Lung (tissue), 12 donors: ENCODE data around the gene SLX4. TPM values are rescaled to one million over a fixed set of nuclear protein-coding genes. Genes with fewer than 3 reads are reported as not detected.

Experiments used
- ATAC-seq: fragments of 200-7000 bp; cut with Tn5 transposase; one replicate; pipeline ENCODE4 v1.9.1; 2020; ENCODE audit warnings: moderate number of reproducible peaks; ENCODE audit not compliant: insufficient read depth, low FRiP score
- DNase-seq, 3 donors: peaks; one replicate each; pipeline ENCODE4 v3.0.0-alpha.2; 2013 to 2017
- H3K27ac ChIP-seq, 2 donors: one replicate each; pipeline ENCODE4 v1.5.1; 2013; ENCODE audit warnings: mild to moderate bottlenecking in 2 of 2, moderate library complexity in 2 of 2, control low read depth in 1 of 2, inconsistent platforms in 1 of 2, low read depth in 1 of 2, low read length in 1 of 2
- H3K27me3 ChIP-seq, 3 donors: one replicate each; pipeline ENCODE4 v1.5.1; 2013; ENCODE audit warnings: low read length in 2 of 3; ENCODE audit not compliant: control insufficient read depth in 3 of 3, insufficient read depth in 3 of 3
- H3K36me3 ChIP-seq, 4 donors: one replicate each; pipeline ENCODE4 v1.5.1; 2013; ENCODE audit warnings: low read length in 4 of 4, mild to moderate bottlenecking in 1 of 4, moderate library complexity in 1 of 4; ENCODE audit not compliant: control insufficient read depth in 4 of 4, insufficient read depth in 4 of 4
- H3K4me1 ChIP-seq, 5 donors: one replicate each; pipeline ENCODE4 v1.5.1; 2013; ENCODE audit warnings: low read length in 5 of 5, mild to moderate bottlenecking in 2 of 5, moderate library complexity in 1 of 5; ENCODE audit not compliant: control insufficient read depth in 5 of 5, insufficient read depth in 5 of 5
- H3K4me3 ChIP-seq: one replicate; pipeline ENCODE4 v1.5.1; 2013; ENCODE audit warnings: mild to moderate bottlenecking, control low read depth, moderate library complexity
- H3K9ac ChIP-seq, 2 donors: one replicate each; pipeline ENCODE4 v1.5.1; 2013; ENCODE audit warnings: low read length in 2 of 2, control low read depth in 1 of 2; ENCODE audit not compliant: insufficient read depth in 1 of 2
- H3K9me3 ChIP-seq, 4 donors: one replicate each; pipeline ENCODE4 v1.5.1; 2013; ENCODE audit warnings: low read length in 3 of 4, mild to moderate bottlenecking in 1 of 4, moderate library complexity in 1 of 4; ENCODE audit not compliant: control insufficient read depth in 4 of 4, insufficient read depth in 3 of 4
- WGBS, 2 donors: extraction: QIAGEN DNeasy Blood & Tissue Kit; methylation state at CpG; one replicate each; pipeline ENCODE4 v1.1.7; 2013; 5-methylcytosine and 5-hydroxymethylcytosine counted together
- polyA plus RNA-seq, 2 donors: library from polyadenylated mRNA; stranded (reverse); fragments of 200-250 nt; gene quantifications; one replicate each; pipeline ENCODE4 v1.2.1, GENCODE V29; 2013
- total RNA-seq, 2 donors: library from RNA; depleted of rRNA in 1 of 2; stranded (reverse); fragments of >200 nt in 1 of 2; gene quantifications; one replicate each; pipeline ENCODE4 v1.2.1, GENCODE V29; 2014 to 2021
- TF ChIP-seq, protein P1 (sequence below): IDR thresholded peaks from 2 replicates; pipeline ENCODE4 v1.5.1; 2012; ENCODE audit warnings: mild to moderate bottlenecking; ENCODE audit errors: control extremely low read depth, extremely low read depth
- donor health status: control.
- donor health status: control.
- donor health status: Bipolar disorder and iron deficiency.
- donor health status: healthy.
- donor health status: DM: yes; HTN: yes; CAD: no.

SLX4 gene
- total and polyA plus RNA-seq, 4 donors = 2.4 to 7.0 (median 3.7) TPM

DNA sequence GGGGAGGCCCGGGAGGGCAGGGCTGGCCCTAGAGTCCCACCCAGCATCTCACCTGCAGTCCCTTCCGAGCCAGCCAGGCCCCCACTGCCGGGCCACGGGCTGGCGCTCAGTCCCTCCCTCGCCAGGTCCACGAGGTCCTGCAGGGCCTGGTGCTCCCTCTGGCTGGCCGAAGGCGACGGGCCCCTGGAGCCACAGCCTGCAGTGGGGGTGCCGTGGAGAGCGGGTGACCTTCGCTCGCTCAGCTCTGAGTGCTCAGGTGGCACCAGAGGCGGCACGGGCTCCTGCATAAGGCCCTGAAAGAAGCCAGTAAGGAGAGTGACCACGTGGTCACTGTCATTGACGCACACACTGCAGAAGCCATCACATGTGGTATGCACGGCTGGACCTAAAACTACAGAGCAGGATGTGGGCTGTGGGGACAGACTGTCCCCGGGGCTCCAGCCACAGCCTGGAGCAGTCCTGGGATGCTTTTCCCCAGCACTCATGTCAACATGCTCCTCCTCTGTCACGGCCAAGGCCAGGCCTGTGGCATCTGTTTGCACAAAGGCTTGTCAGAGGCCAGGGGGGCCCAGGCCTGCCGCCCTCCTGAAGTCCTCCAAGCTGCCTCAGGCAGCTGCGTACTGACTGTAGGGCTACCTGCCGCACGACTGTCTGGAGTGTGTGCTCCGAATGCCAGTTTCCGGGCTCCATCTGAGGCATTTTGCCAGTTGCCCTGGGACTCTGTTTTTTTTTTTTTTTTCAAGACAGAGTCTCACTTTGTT, 15.1 kb downstream of the SLX4 start:
- H3K27ac ChIP-seq = no peak overlapping the region
- ATAC-seq (no peak), DNase-seq (no peak)
- no peak overlapping the region for H3K4me3 ChIP-seq
- H3K27me3 ChIP-seq = no peaks in the 10 kb centered on the region
- H3K9ac ChIP-seq = no peak overlapping the region
- peaks cover 0 to 6% (median 0%) of the 10 kb centered on the region in 5 donors for H3K4me1 ChIP-seq
- WGBS, 2 donors = 93 to 95% methylated on average over 26 to 27 of the region's 27 CpGs
- H3K36me3 ChIP-seq = peaks cover 0 to 29% (median 14%) of the 10 kb centered on the region in 4 donors
- no peaks in the 10 kb centered on the region for H3K9me3 ChIP-seq
- TF ChIP-seq, protein P1, sequence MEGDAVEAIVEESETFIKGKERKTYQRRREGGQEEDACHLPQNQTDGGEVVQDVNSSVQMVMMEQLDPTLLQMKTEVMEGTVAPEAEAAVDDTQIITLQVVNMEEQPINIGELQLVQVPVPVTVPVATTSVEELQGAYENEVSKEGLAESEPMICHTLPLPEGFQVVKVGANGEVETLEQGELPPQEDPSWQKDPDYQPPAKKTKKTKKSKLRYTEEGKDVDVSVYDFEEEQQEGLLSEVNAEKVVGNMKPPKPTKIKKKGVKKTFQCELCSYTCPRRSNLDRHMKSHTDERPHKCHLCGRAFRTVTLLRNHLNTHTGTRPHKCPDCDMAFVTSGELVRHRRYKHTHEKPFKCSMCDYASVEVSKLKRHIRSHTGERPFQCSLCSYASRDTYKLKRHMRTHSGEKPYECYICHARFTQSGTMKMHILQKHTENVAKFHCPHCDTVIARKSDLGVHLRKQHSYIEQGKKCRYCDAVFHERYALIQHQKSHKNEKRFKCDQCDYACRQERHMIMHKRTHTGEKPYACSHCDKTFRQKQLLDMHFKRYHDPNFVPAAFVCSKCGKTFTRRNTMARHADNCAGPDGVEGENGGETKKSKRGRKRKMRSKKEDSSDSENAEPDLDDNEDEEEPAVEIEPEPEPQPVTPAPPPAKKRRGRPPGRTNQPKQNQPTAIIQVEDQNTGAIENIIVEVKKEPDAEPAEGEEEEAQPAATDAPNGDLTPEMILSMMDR = no peak

DNA sequence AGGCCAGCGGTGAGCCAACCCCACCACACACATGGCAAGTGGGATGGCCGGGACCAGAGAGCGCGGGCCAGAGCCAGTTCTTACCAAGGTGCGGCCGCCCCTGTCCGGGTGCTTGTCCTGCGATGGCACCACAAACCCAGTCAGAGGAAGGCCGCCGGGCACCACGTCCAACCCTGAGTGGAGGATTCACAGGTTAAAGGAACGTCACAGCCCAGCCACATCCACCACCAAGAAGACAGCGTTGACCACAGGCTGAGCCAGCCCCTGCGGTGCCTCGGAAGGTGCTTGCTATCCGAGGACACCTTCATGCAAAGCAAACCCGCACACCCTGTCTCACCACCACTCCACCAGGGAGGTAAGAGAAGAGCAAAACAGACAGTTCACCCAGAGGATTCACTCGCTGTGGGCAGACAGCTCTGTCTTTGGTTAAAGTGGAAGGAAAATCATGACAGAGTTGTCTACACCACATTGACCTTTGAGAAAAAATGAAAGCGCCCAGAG, 15.8 kb downstream of the SLX4 start:
- ATAC-seq (no peak), DNase-seq (no peak)
- peaks cover 0 to 24% (median 14%) of the 10 kb centered on the region in 4 donors for H3K36me3 ChIP-seq
- H3K9ac ChIP-seq = no peak overlapping the region
- no peaks in the 10 kb centered on the region for H3K27me3 ChIP-seq
- H3K9me3 ChIP-seq = no peaks in the 10 kb centered on the region
- WGBS, 2 donors = 94 to 98% methylated on average over 19 of the region's 19 CpGs
- H3K4me1 ChIP-seq = peaks cover 0 to 6% (median 0%) of the 10 kb centered on the region in 5 donors
- no peak overlapping the region for H3K27ac ChIP-seq
- TF ChIP-seq, protein P1 = no peak
- no peak overlapping the region for H3K4me3 ChIP-seq

DNA sequence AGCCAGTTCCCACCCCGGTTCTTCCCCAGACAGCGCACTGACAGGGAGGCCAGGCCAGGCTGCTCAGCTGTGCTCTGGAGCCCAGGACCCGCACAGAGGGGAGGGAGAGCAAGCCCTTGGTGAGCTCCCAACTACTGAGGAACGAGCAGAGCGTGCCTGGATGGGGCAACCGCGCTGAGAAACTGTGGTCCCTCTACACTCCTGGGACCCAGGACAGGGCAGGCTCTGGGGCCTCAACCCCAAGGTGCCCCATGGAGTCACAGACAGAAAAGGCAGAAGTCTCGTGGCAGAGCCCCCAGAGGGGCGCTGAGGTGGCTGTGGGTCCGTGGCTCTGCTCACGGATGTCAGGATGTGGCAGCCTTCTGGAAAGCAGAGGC, 16.3 kb downstream of the SLX4 start:
- no peaks in the 10 kb centered on the region for H3K9me3 ChIP-seq
- no peak for DNase-seq
- H3K27ac ChIP-seq = no peak overlapping the region
- H3K36me3 ChIP-seq = peaks cover 0 to 20% (median 14%) of the 10 kb centered on the region in 4 donors
- TF ChIP-seq, protein P1 = no peak
- no peak overlapping the region for H3K9ac ChIP-seq
- ATAC-seq = no peak
- H3K27me3 ChIP-seq = no peaks in the 10 kb centered on the region
- 91 to 97% methylated on average over 11 of the region's 11 CpGs for WGBS, 2 donors
- H3K4me3 ChIP-seq = no peak overlapping the region
- peaks cover 0 to 6% (median 0%) of the 10 kb centered on the region in 5 donors for H3K4me1 ChIP-seq
